Stimulated activated CD4-positive, alpha-beta T cell treated with anti-CD3 and anti-CD28 coated beads, Interleukin-15, amount 100 ng/mL, for 48 hours (primary cell): ENCODE data around the gene SH3GL3.

Source experiments
- DNase-seq, 2 donors: peaks; one replicate each; pipeline ENCODE4 v3.0.0-alpha.2; 2020; ENCODE audit warnings: low read depth in 2 of 2

SH3GL3 gene

GRCh38 chr15:83612898-83613635 lies 165.9 kb downstream of the SH3GL3 start:
- no peak for DNase-seq

DNA sequence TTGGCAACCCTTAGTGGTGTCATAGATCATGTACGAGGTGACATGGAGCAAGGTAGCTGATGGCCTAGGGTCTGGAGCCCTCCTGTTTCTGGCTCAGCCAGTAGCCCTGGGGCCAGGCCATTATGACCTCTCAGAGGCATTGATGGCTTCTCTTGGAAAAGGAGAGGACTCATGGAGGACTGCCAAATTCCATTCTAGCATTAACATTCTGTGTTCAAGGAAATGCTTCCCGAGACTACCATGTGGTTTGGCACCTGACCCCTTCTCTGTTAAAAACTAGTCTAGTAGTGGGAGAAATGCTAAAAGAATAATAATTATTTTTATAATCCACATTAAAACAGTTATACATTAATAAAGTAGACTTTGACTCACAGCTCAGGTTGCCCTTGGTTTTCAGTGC lies 166.6 kb downstream of the SH3GL3 start:
- DNase-seq = no peak

DNA sequence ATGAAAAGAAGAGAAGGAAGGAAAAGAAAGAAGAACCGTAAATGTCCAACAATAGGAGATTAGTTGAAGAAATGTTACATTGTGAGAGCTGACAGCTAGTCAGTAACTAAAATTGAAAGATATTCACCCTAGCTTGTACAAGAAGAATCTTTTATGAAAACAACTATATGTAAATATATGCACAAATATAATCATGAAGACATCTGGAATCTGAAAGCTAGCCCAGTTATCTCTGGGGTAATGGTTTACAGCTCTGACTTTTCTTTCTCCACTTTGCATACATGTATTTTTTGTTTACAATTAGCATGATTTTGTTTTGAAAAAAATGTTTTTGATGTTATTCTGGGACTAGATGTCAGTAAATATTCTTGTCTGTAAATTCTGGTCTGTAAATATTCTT lies 169.7 kb downstream of the SH3GL3 start:
- DNase-seq = no peak

DNA sequence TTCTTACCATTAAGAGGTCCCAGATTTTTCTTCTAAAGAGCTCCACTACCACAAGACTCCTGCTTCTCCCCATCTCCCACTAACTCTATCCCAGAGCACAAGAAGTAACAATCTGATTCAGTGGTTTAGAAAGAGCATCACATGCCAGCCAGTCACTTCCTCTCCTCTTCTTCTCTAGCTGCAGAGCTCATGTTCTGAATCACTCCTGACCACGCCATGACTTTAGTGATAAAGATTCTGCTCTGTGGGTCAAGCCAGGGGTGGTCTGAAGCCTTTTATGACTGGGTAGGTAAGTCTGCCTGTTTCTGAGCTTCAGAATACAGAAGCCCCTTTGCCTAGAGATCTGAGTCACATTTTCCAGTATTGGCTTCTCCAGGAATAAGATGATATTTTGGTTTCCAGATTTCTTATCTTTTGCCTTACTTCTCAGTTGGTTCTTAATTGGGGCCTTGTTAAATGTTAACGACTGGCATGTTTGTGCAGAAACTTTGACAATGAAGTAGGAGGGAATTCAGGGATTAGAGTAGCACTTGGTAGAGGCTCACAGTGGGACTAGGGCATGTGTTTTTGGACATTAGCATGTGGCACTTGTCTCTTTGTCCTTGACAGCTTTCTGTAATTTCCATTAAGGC lies 179.1 kb downstream of the SH3GL3 start:
- no peak for DNase-seq

- no peak for DNase-seq
These were observed 184.4 kb downstream of the SH3GL3 start for GRCh38 chr15:83631534-83631933.

DNA sequence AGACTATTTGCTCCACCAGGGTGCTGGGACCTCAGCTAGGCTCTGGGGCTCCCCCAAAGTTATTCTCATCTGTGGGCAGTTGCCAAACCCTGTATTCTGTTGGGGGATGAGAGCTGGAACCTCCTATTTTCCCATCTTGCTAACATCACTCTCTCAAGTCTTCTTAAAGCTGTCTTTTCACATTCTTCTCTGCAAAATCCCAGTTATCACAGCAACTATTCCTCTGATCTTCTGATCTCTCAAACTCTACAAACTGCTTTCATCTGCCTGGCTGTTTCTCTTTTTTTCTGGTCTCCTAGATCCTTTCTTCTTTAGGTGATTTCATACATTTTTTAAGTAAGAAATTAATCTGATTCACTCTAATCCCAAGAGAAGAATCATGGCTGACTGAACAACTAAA lies 196.1 kb downstream of the SH3GL3 start:
- DNase-seq = no peak

DNA sequence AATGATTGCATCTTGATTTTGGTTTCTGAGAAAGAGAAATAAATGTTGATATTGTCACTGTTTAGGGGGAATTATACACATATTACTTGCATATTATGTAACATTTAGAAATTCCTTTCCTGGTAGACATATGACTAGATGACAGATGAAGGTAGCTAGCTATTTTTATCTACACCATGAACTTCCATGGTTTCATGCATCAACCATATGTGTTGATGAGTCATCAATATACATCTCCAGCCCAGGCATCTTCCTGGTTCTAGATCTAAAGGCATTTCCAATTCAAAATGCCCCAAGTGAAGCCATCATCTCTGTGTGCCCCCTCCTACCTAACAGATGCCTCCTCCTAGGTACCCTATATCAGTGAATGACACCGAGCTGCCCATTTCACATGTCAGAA lies 197.3 kb downstream of the SH3GL3 start:
- no peak for DNase-seq

DNA sequence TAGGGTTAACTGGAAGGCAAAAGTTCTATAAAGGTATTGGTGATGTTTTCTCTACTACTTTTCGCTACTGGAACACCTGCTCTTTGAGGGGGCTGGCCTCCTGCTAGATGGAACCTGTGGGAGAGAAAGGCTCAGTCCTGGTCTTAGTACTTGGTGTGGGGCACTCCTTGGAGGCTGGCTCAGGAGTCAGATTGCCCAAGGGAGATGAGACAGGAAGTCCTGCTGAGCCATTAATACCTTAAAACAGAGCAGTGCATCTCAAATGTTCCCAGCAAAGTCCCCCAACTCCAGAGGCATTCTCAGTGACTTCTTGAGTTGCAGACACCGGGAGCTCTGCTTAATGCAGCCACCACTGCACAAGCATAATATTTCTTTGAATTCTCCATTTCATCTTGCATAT lies 203.7 kb downstream of the SH3GL3 start:
- no peak for DNase-seq

- no peak for DNase-seq
These were observed 204.4 kb downstream of the SH3GL3 start for GRCh38 chr15:83651541-83651940.

GRCh38 chr15:83652626-83653204 lies 205.6 kb downstream of the SH3GL3 start:
- DNase-seq = no peak

- no peak for DNase-seq
These were observed 206.1 kb downstream of the SH3GL3 start for GRCh38 chr15:83653288-83653638.

DNA sequence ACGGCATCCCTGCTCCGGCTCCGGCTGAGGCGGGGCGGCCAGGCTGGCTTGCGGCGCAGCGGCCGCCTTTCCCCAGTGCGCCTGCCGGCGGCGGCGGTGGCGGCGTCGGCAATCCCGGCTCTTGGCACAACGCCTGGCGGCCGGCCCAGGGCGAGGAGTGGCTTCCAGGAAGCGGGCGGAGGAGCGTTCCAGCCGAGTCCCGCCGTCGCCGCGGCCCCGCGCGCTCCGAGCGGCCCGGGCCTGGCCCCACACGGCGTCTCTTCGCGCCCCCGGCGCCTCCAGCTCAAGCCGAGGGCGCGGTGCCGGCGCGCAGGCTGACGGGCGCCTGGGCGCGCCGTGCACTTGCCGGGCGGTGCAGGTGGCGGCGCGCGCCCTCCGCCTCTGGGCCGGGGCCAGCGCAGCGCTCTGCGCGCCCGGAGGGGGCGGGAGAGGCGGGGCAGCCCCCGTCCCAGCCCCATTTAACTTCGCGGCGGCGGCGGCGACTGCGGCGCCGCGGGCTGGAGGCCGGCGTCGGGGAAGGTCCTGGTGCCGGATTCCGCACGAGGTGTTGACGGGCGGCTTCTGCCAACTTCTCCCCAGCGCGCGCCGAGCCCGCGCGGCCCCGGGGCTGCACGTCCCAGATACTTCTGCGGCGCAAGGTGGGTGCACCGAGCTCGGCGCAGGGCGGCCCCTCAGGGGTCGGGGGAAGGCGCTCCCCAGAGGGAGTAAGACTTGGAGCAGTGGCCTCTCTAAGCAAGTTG lies 206.7 kb downstream of the SH3GL3 start, which contains the start of gene ADAMTSL3:
ADAMTSL3 (plus strand) TSS at position 485 of the 740 bp plus-strand sequence. CDS start 1,639 bp downstream, outside the sequence.
- no peak for DNase-seq

DNA sequence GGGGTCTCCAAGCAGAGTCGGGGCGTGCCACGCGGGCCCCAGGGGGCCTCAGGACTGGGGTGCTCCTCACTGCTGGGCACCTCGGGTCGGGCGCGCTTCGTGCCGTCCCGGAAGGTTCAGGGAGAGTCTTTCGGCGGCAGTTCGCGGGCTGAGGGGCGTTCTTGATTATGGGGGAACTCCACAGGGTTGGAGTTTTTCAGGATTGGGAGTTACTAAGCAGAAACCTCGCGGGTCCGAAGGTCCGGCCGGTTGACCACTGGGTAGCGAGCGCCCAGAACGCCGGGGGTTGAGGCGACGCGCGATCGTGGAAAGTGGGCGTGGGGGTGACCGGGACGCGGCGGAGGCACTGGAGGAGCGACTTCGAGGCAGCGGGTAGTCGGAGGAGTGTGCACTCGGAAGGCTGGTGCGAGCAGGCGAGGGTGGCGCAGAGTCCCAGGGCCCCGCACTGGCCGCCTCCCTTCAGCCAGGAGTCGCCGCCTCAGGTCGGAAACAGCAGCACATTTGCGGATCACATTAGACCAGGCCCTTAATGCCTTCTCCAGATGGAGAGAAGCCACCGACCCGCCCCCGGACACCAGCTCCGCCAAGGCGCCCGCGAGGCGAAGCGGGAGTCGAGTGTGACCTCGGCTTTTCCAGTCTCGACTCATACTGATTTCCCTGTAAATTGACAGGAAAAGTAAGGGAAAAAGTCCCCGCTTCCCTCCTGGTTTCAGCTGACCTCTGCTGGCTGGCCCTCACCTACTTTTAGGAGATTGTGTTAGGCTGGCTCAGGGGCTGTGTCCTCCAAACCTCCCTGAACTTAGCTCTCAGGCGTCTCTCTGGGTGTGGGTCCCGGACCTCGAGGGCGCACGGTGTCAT lies 207.5 kb downstream of the SH3GL3 start:
- DNase-seq = no peak

DNA sequence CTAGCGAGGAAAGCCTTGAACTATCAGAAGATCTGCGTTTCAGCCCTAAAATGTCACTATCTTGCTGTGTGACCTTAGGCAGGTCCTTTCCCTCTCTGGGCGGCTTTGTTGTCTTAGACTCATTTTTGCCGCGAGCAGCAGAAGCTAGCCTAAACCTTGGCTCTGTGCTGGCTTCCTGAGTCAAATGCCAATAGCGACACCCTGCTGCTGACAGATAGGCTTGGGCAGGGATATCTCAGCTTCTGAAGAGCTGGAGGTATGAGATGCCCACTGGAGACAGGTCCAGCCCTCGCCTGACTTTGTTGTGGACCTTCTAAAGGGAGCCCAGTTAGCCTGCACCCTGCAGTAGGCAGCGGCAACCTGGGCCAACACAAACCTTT lies 208.1 kb downstream of the SH3GL3 start:
- no peak for DNase-seq

GRCh38 chr15:83656192-83656591 lies 209.1 kb downstream of the SH3GL3 start:
- DNase-seq = no peak

- no peak for DNase-seq
These were observed 209.9 kb downstream of the SH3GL3 start for GRCh38 chr15:83656943-83657528.

GRCh38 chr15:83657549-83657948 lies 210.4 kb downstream of the SH3GL3 start:
- DNase-seq = no peak

- DNase-seq = no peak
These were observed 211.6 kb downstream of the SH3GL3 start for GRCh38 chr15:83658430-83659416.

- DNase-seq = no peak
These were observed 212.3 kb downstream of the SH3GL3 start for GRCh38 chr15:83659417-83659812.

- no peak for DNase-seq
These were observed 218.3 kb downstream of the SH3GL3 start for GRCh38 chr15:83665480-83665879.
